K562 (cell line): Measurements from ENCODE around the gene CEACAM18. TPM values are rescaled to one million over a fixed set of nuclear protein-coding genes. Genes with fewer than 3 reads are reported as not detected.

Experiments used
- BACH1 ChIP-seq: fragments of 200-800 bp; sonication (Bioruptor generic); IDR thresholded peaks from 2 replicates; pipeline ENCODE4 v1.6.1; 2016; ENCODE audit warnings: missing genetic modification characterization, missing compliant biosample characterization
- CBFA2T2 ChIP-seq: fragments of 450-650 bp; conservative IDR thresholded peaks from 2 replicates; pipeline ENCODE4 v1.6.1; 2017; ENCODE audit warnings: mild to moderate bottlenecking
- CREB5 ChIP-seq: fragments of 250-450 bp; sonication (Bioruptor Pico); IDR thresholded peaks from 2 replicates; pipeline ENCODE4 v1.5.0; 2020; ENCODE audit warnings: mild to moderate bottlenecking
- ELF2 ChIP-seq: fragments of 250-450 bp; sonication (Bioruptor Pico); IDR thresholded peaks from 2 replicates; pipeline ENCODE4 v1.5.0; 2021; ENCODE audit warnings: mild to moderate bottlenecking
- MAFF ChIP-seq: IDR thresholded peaks from 2 replicates; pipeline ENCODE4 v1.6.1; 2012; ENCODE audit warnings: low read length, improper control_type of control experiment
- NR1H2 ChIP-seq: sonication (generic); formaldehyde crosslinking; IDR thresholded peaks from 2 replicates; pipeline ENCODE4 v1.4.0; 2020; ENCODE audit warnings: mild to moderate bottlenecking, missing genetic modification reagents
- PTTG1 ChIP-seq: fragments of 450-650 bp; IDR thresholded peaks from 2 replicates; pipeline ENCODE4 v1.6.1; 2016; ENCODE audit warnings: low read depth, mild to moderate bottlenecking, missing genetic modification characterization, missing compliant biosample characterization
- PURB ChIP-seq: sonication (generic); formaldehyde crosslinking; IDR thresholded peaks from 2 replicates; pipeline ENCODE4 v1.9.0; 2021; ENCODE audit warnings: low read depth, mild to moderate bottlenecking, missing genetic modification reagents
- TCFL5 ChIP-seq: fragments of 250-450 bp; sonication (Bioruptor Pico); conservative IDR thresholded peaks from 2 replicates; pipeline ENCODE4 v1.6.1; 2021; ENCODE audit warnings: mild to moderate bottlenecking, moderate library complexity, matching md5 sums
- ZBTB40 ChIP-seq, 2 experiments: fragments of 450-650 bp in 1 of 2; sonication (generic) in 1 of 2; formaldehyde crosslinking in 1 of 2; IDR thresholded peaks; 2 replicates each; pipeline versions ENCODE4 v1.7.1 to v1.9.0; 2016 to 2022; ENCODE audit warnings: inconsistent platforms in 1 of 2, mild to moderate bottlenecking in 1 of 2, missing genetic modification reagents in 1 of 2
- ZNF239 ChIP-seq: fragments of 250-450 bp; sonication (Bioruptor Pico); IDR thresholded peaks from 2 replicates; pipeline ENCODE4 v1.4.0; 2020; ENCODE audit warnings: mild to moderate bottlenecking
- ZNF436 ChIP-seq: fragments of 250-450, 450-650 bp; sonication (Bioruptor Pico); formaldehyde crosslinking; IDR thresholded peaks from 2 replicates; pipeline ENCODE4 v1.7.0; 2020; ENCODE audit warnings: mild to moderate bottlenecking
- ZNF449 ChIP-seq: fragments of 250-450 bp; sonication (Bioruptor Pico); IDR thresholded peaks from 2 replicates; pipeline ENCODE4 v1.8.0; 2022; ENCODE audit warnings: moderate library complexity, mild to moderate bottlenecking, inconsistent platforms
- ZNF76 ChIP-seq: fragments of 250-450 bp; sonication (Bioruptor Pico); IDR thresholded peaks from 2 replicates; pipeline ENCODE4 v1.4.0; 2020; ENCODE audit warnings: mild to moderate bottlenecking, moderate library complexity, borderline replicate concordance
- ZNF79 ChIP-seq: fragments of 250-450 bp; sonication (Bioruptor Pico); IDR thresholded peaks from 2 replicates; pipeline ENCODE4 v1.4.0; 2020; ENCODE audit warnings: low read depth, mild to moderate bottlenecking, moderate library complexity
- polyA plus RNA-seq, 8 experiments: library from polyadenylated mRNA; depleted of rRNA in 4 of 8; stranded (reverse) in 5 of 8; unstranded in 3 of 8; fragments of >200 nt; fragmentation: Nextera tagmentation in 2 of 8; fragmentation: Illumina TruSeq in 1 of 8; extraction: Ambion mirVana in 2 of 8; extraction: Trizol in 1 of 8; gene quantifications; 2 replicates each; pipeline versions ENCODE4 v1.2.1 to v1.2.3, GENCODE V29; 2011 to 2014; ENCODE audit warnings: inconsistent platforms in 1 of 8, missing spikeins in 1 of 8
- total RNA-seq, 7 experiments: library from RNA; depleted of rRNA in 6 of 7; stranded (reverse); fragments of >200 nt in 6 of 7; fragmentation: Illumina TruSeq in 2 of 7; extraction: Trizol in 2 of 7; gene quantifications; 2 replicates each; pipeline versions ENCODE4 v1.2.1 to v1.2.3, GENCODE V29; 2011 to 2021; ENCODE audit warnings: low replicate concordance in 1 of 7

Gene CEACAM18
- total and polyA plus RNA-seq, 9 of the 15 experiments (the other 6 are each of a cell fraction or from before 2014, with no cell fraction given): 0.08 to 0.24 (median 0.15) TPM; not detected in 3

GRCh38 chr19:51539821-51540366 is 61.6 kb downstream of the CEACAM18 start (continued):
- TF ChIP-seq ZBTB40 (IDR thresholded peaks at IDR 0.05) (no peak), ZBTB40 (CRISPR knock-in tag; IDR thresholded peaks at IDR 0.05) (no peak), ZNF76 (0 out of 2 replicates have a peak, but pooled peaks have one; percentile 24), ELF2 (CRISPR knock-in tag) (peak; percentile 65; the same call in 1 of the 2 replicates), MAFF (no peak), BACH1 (tag) (0 out of 2 replicates have a peak, but pooled peaks have one; percentile 19), CREB5 (CRISPR knock-in tag) (0 out of 2 replicates have a peak, but pooled peaks have one; percentile 51), ZNF79 (CRISPR knock-in tag) (0 out of 2 replicates have a peak, but pooled peaks have one; percentile 20), TCFL5 (CRISPR knock-in tag) (no peak), CBFA2T2 (no peak), PTTG1 (tag) (0 out of 2 replicates have a peak, but pooled peaks have one; percentile 59), ZNF449 (CRISPR knock-in tag) (0 out of 2 replicates have a peak, but pooled peaks have one; percentile 39), ZNF239 (CRISPR knock-in tag) (peak; percentile 16; the same call in 1 of the 2 replicates), PURB (CRISPR knock-in tag) (no peak), ZNF436 (no peak), NR1H2 (CRISPR knock-in tag) (no peak)
